ENCODE results near the gene MMP11.

GRCh38 chr22:23780146-23780748 lies 7.6 kb downstream of the MMP11 start:
- TF ChIP-seq CTCF (IDR thresholded peaks at IDR 0.05; ENCODE audit: poor library complexity) (no peak), EZH2 (IDR thresholded peaks at IDR 0.05; ENCODE audit: borderline replicate concordance) (no peak)
